Right lobe of liver (tissue), 6 donors: Measurements from ENCODE around the gene ZNF440. TPM values are rescaled to one million over a fixed set of nuclear protein-coding genes. Genes with fewer than 3 reads are reported as not detected.
"Not testable (repeated sequence)": the region's sequence is repeated elsewhere in the genome, so short reads cannot be mapped to it uniquely, and the experiment has no call there.

ENCODE experiments used
- ATAC-seq, 4 donors: fragments of 200-7000 bp; cut with Tn5 transposase; one replicate each; pipeline ENCODE4 v1.9.1; 2020; ENCODE audit warnings: mild to moderate bottlenecking in 4 of 4, moderate library complexity in 4 of 4
- DNase-seq, 3 donors: peaks; one replicate each; pipeline ENCODE4 v3.0.0-alpha.2; 2020
- H3K27ac ChIP-seq, 3 donors: fragments of 200-600 bp; one replicate each; pipeline ENCODE4 v1.8.0; 2022
- H3K27me3 ChIP-seq, 2 donors: fragments of 200-600 bp; one replicate each; pipeline ENCODE4 v1.8.0; 2022
- H3K36me3 ChIP-seq, 4 donors: fragments of 200-600 bp; sonication (generic) in 1 of 4; one replicate each; pipeline versions ENCODE4 v1.5.1 to v1.8.0; 2017 to 2022; ENCODE audit warnings: control low read depth in 1 of 4
- H3K4me1 ChIP-seq, 4 donors: fragments of 200-600 bp; sonication (generic) in 1 of 4; one replicate each; pipeline versions ENCODE4 v1.5.1 to v1.8.0; 2017 to 2022; ENCODE audit warnings: control low read depth in 1 of 4
- H3K4me3 ChIP-seq, 3 donors: fragments of 200-600 bp; one replicate each; pipeline ENCODE4 v1.8.0; 2022
- H3K9me3 ChIP-seq, 4 donors: fragments of 200-600 bp; sonication (generic) in 1 of 4; one replicate each; pipeline versions ENCODE4 v1.5.1 to v1.8.0; 2017 to 2022; ENCODE audit warnings: control low read depth in 1 of 4
- CTCF ChIP-seq, 4 donors: fragments of 200-600 bp in 3 of 4; fragments of 450-650 bp in 1 of 4; IDR thresholded peaks; one replicate each; pipeline versions ENCODE4 v1.5.1 to v1.8.0; 2016 to 2022; ENCODE audit warnings: antibody characterized with exemption in 4 of 4, mild to moderate bottlenecking in 2 of 4
- POLR2A ChIP-seq: fragments of 450-650 bp; IDR thresholded peaks from one replicate; pipeline ENCODE4 v1.6.1; 2017; ENCODE audit warnings: antibody characterized with exemption, mild to moderate bottlenecking
- WGBS: methylation state at CpG from one replicate; pipeline ENCODE4 v1.1.6; 2018; ENCODE audit warnings: low coverage, low lambda C conversion rate; ENCODE audit not compliant: insufficient coverage; ENCODE audit errors: missing lambda C conversion rate; 5-methylcytosine and 5-hydroxymethylcytosine counted together
- intact Hi-C, 2 donors: fragments of 100-400 bp; cut with DNase I; formaldehyde crosslinking; loops; one replicate each; pipeline versions ENCODE4 v1.11.2 to v1.14.1; 2022
- total RNA-seq, 6 experiments: library from RNA; depleted of rRNA in 2 of 6; stranded (reverse); fragments of >200 nt in 2 of 6; fragmentation: NEBNext Ultra II Directional in 3 of 6; extraction: Animal tissue kit (Norgen Biotek cat#: 25700) in 3 of 6; gene quantifications; one replicate each; pipeline versions ENCODE4 v1.1.0 to v1.2.4, GENCODE V29; 2016 to 2023
- donor health status: DM: no; HTN: yes; CAD: no.
- donor health status: DM: no; HTN: no; CAD: no.
- donor health status: DM: no; HTN: no; CAD: no.
- donor health status: DM: no; HTN: yes; CAD: no.
- donor health status: DM: no; HTN: yes; CAD: no.

ZNF440 gene
- total RNA-seq, 6 experiments from 2014 or later = 2.0 to 5.6 (median 3.7) TPM

- no peak overlapping the region for H3K27ac ChIP-seq
- intact Hi-C loops = no loop called here
- H3K4me1 ChIP-seq = no peaks in the 10 kb centered on the region
- 99% methylated on average over 8 of the region's 8 CpGs for WGBS
- peaks cover 0 to 34% (median 6%) of the 10 kb centered on the region in 4 donors for H3K9me3 ChIP-seq
- no peaks in the 10 kb centered on the region for H3K27me3 ChIP-seq
- TF ChIP-seq POLR2A (no peak), CTCF (IDR thresholded peaks at IDR 0.05) (no peak)
- ATAC-seq = no peak
- no peak overlapping the region for H3K4me3 ChIP-seq
- H3K36me3 ChIP-seq = peaks cover 0 to 9% (median 0%) of the 10 kb centered on the region in 4 donors
- no peak for DNase-seq
Measured at GRCh38 chr19:11868188-11868587, 54.1 kb downstream of the ZNF440 start.

DNA sequence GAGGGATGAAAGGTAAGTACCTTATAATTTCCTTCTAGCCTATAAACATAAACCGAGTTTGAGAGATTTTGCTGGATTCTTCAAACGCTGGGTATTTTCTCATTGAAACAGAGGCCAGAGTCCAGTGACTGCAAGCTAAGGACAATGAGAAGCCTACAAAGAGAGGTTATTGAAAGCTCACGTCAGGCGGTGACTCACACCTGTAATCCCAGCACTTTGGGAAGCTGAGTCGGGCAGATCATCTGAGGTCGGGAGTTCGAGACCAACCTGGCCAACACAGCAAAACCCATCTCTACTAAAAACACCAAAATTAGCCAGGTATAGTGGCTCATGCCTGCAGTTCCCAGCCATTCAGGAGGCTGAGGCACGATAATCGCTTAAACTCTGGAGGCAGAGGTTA is 58.6 kb downstream of the ZNF440 start:
- H3K36me3 ChIP-seq = peaks cover 0 to 4% (median 0%) of the 10 kb centered on the region in 4 donors
- H3K27me3 ChIP-seq = no peaks in the 10 kb centered on the region
- TF ChIP-seq POLR2A (no peak), CTCF (IDR thresholded peaks at IDR 0.05) (no peak)
- DNase-seq (no peak), ATAC-seq (no peak)
- 78% methylated on average over 7 of the region's 9 CpGs for WGBS
- H3K27ac ChIP-seq = no peak overlapping the region
- intact Hi-C loops = no loop called here
- no peaks in the 10 kb centered on the region for H3K4me1 ChIP-seq
- H3K9me3 ChIP-seq = peaks cover 0 to 21% (median 6%) of the 10 kb centered on the region in 4 donors
- no peak overlapping the region for H3K4me3 ChIP-seq

- no peak for TF ChIP-seq CTCF (IDR thresholded peaks at IDR 0.05)
- no peak for TF ChIP-seq POLR2A
- no peaks in the 10 kb centered on the region for H3K4me1 ChIP-seq
Measured at GRCh38 chr19:11873762-11874161, 59.7 kb downstream of the ZNF440 start.

DNA sequence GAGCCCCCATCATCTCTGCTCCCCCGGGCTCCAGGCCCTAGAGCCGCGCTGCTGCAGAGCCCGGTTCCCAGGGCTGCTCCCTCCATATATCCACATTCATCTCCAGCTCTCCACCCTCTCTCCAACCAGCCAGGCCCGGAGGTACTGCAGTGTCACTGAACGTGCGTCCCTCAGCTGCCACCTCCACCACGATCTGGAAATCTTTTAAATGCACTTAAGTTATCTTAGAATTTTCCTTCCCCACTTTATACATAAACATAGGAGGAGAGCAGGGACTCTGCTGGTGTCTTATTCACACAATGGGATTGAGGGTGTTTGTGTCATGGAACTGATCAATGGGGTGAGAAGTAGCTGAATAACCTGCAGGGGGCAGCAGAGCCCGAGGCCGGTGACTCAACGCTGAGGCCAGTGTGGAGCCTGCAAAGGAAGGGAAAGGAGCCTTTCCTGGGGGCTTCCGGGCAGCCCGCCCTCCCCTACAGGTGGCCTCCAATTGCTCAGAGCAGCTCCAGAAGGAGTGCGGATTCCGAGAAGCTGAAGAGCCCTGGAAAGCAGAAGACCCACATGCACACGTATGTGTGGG is 65.7 kb downstream of the ZNF440 start:
- not testable (repeated sequence) for H3K4me1 ChIP-seq, H3K4me3 ChIP-seq, H3K27ac ChIP-seq, H3K9me3 ChIP-seq, H3K36me3 ChIP-seq, H3K27me3 ChIP-seq
- 65% methylated on average over 12 of the region's 16 CpGs for WGBS
- peak in 1 of 3 donors; percentile 25 for DNase-seq
- peak in 3 of 4 donors; percentile 33 to 42 (median 38) for TF ChIP-seq CTCF (IDR thresholded peaks at IDR 0.05)
- intact Hi-C loops = loop anchor here in 1 of 2 donors (10.0 kb wide), 2 partner anchors 105 to 265 kb away; partner anchors contain the start of gene ZNF20
- peak; percentile 44 to 63 (median 60) for ATAC-seq

More at GRCh38 chr19:11873762-11874161, 59.7 kb downstream of the ZNF440 start:
- Histone ChIP-seq H3K27ac (no peak overlapping the region), H3K27me3 (no peaks in the 10 kb centered on the region), H3K36me3 (no peaks in the 10 kb centered on the region), H3K9me3 (peaks cover 0 to 14% (median 5%) of the 10 kb centered on the region in 4 donors), H3K4me3 (no peak overlapping the region)
- ATAC-seq = no peak
- WGBS = 20% methylated on average over 1 of the region's 1 CpG
- intact Hi-C loops = no loop called here
- DNase-seq = no peak
